Fibroblast of villous mesenchyme (primary cell): ENCODE data around the gene RASGRF1. TPM values are rescaled to one million over a fixed set of nuclear protein-coding genes. Genes with fewer than 3 reads are reported as not detected.

Experiments used
- DNase-seq: peaks from one replicate; pipeline ENCODE4 v3.0.0-alpha.2; 2010; ENCODE audit warnings: low read depth
- H3K4me3 ChIP-seq: 2 replicates; pipeline ENCODE4 v1.5.1; 2011; ENCODE audit warnings: low read depth, mild to moderate bottlenecking, low read length
- CTCF ChIP-seq: IDR thresholded peaks from 2 replicates; pipeline ENCODE4 v1.5.1; 2012; ENCODE audit warnings: low read depth, mild to moderate bottlenecking, low read length; ENCODE audit not compliant: insufficient read depth
- total RNA-seq: library from RNA; depleted of rRNA; stranded (reverse); fragments of >200 nt; gene quantifications from 2 replicates; pipeline ENCODE4 v1.2.3, GENCODE V29; 2012

The RASGRF1 gene
- total RNA-seq, 1 donor: 0.43 TPM

- no peak for TF ChIP-seq CTCF
These were observed 164.4 kb downstream of the RASGRF1 start for GRCh38 chr15:78925956-78926743.

GRCh38 chr15:78925076-78925624, 165.4 kb downstream of the RASGRF1 start:
- DNase-seq: no peak
- TF ChIP-seq CTCF: no peak
- H3K4me3 ChIP-seq: no peak overlapping the region

More at GRCh38 chr15:78925956-78926743, 164.4 kb downstream of the RASGRF1 start:
- no peak for DNase-seq
- no peak overlapping the region for H3K4me3 ChIP-seq

GRCh38 chr15:78923480-78924360, 166.9 kb downstream of the RASGRF1 start:
- no peak for DNase-seq
- no peak overlapping the region for H3K4me3 ChIP-seq
- no peak for TF ChIP-seq CTCF

- DNase-seq: no peak
- H3K4me3 ChIP-seq: no peak overlapping the region
- no peak for TF ChIP-seq CTCF
These were observed 167.6 kb downstream of the RASGRF1 start for GRCh38 chr15:78923015-78923414.

- no peak overlapping the region for H3K4me3 ChIP-seq
- TF ChIP-seq CTCF: no peak
- DNase-seq: no peak
These were observed 168.1 kb downstream of the RASGRF1 start for GRCh38 chr15:78922527-78922926.

- no peak overlapping the region for H3K4me3 ChIP-seq
- no peak for DNase-seq
- no peak for TF ChIP-seq CTCF
These were observed 168.6 kb downstream of the RASGRF1 start for GRCh38 chr15:78921940-78922339.
